ENCODE results near the gene TRIM56.
"Not testable (repeated sequence)": the region's sequence is repeated elsewhere in the genome, so short reads cannot be mapped to it uniquely, and the experiment has no call there.

The TRIM56 gene

DNA sequence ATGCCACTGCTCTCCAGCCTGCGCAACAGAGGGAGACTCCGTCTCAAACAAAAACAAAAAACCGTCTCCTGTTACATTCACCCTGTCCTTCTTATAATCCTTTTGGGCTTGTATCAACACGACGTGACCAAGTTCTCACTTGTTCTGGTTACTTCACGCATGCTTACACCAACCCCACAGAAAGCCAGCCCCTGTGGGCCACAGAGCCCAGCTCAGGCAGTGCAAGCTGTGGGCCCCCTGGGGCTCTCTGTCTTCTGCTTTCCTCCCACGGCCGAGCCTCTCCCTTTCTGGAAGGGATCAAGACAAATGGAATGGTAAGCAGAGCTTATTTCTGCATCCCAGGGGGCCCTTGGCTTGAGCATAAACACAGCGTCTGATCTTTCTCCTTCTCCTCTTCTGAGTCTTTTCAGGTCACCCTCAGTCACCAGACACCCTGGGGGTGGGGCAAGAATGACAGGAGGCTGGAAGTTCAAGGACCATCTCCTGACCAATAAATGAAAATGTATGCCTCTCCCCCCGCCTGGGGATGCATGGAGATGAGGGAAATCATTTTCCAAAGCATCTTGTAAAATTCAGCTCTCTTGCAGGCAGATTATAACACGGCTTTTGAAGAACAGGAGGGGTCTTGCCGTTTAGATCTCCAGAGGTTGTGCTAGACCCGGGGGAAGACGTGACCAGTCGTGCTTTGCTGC lies 19.0 kb upstream of the TRIM56 start:
- Histone ChIP-seq H2AFZ (ENCODE audit: low read depth, low read length, severe bottlenecking) (no peak overlapping the region), H3K4me2 (ENCODE audit: low read depth, low read length, poor library complexity, severe bottlenecking) (no peak overlapping the region), H3K79me2 (ENCODE audit: insufficient read depth, low read length) (no peaks in the 10 kb centered on the region), H3K27me3 (ENCODE audit: low read length) (no peaks in the 10 kb centered on the region; the same call in 1 of the 2 replicates), H3K27ac (ENCODE audit: low read depth, low read length) (no peak overlapping the region), H3K4me3 (ENCODE audit: insufficient read depth, low read length, poor library complexity, severe bottlenecking) (no peak overlapping the region), H3K9ac (ENCODE audit: low read length) (no peak overlapping the region), H4K20me1 (ENCODE audit: low read depth, low read length) (no peaks in the 10 kb centered on the region), H3K36me3 (ENCODE audit: low read length) (no peaks in the 10 kb centered on the region), H3F3A (ENCODE audit: insufficient read depth) (no peaks in the 10 kb centered on the region), H3K9me3 (ENCODE audit: insufficient read depth, low read length) (no peaks in the 10 kb centered on the region), H3K9me2 (replicated peaks; ENCODE audit: insufficient read depth, low read length) (no peaks in the 10 kb centered on the region)
- TF ChIP-seq, protein P1, sequence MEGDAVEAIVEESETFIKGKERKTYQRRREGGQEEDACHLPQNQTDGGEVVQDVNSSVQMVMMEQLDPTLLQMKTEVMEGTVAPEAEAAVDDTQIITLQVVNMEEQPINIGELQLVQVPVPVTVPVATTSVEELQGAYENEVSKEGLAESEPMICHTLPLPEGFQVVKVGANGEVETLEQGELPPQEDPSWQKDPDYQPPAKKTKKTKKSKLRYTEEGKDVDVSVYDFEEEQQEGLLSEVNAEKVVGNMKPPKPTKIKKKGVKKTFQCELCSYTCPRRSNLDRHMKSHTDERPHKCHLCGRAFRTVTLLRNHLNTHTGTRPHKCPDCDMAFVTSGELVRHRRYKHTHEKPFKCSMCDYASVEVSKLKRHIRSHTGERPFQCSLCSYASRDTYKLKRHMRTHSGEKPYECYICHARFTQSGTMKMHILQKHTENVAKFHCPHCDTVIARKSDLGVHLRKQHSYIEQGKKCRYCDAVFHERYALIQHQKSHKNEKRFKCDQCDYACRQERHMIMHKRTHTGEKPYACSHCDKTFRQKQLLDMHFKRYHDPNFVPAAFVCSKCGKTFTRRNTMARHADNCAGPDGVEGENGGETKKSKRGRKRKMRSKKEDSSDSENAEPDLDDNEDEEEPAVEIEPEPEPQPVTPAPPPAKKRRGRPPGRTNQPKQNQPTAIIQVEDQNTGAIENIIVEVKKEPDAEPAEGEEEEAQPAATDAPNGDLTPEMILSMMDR (IDR thresholded peaks at IDR 0.05; ENCODE audit: insufficient read depth, low read length, poor library complexity, severe bottlenecking), result no peak
- TF ChIP-seq EZH2phosphoT487 (conservative IDR thresholded peaks at IDR 0.05; ENCODE audit: low read length), result no peak

- Histone ChIP-seq H3K27ac (ENCODE audit: low read depth, low read length) (no peak overlapping the region), H2AFZ (ENCODE audit: low read depth, low read length, severe bottlenecking) (no peak overlapping the region), H3K79me2 (ENCODE audit: insufficient read depth, low read length) (no peaks in the 10 kb centered on the region), H3F3A (ENCODE audit: insufficient read depth) (no peaks in the 10 kb centered on the region), H3K4me3 (ENCODE audit: insufficient read depth, low read length, poor library complexity, severe bottlenecking) (no peak overlapping the region), H3K9ac (ENCODE audit: low read length) (no peak overlapping the region), H3K9me2 (replicated peaks; ENCODE audit: insufficient read depth, low read length) (no peaks in the 10 kb centered on the region), H3K36me3 (ENCODE audit: low read length) (no peaks in the 10 kb centered on the region), H4K20me1 (ENCODE audit: low read depth, low read length) (no peaks in the 10 kb centered on the region), H3K4me2 (ENCODE audit: low read depth, low read length, poor library complexity, severe bottlenecking) (no peak overlapping the region), H3K9me3 (ENCODE audit: insufficient read depth, low read length) (no peaks in the 10 kb centered on the region), H3K27me3 (ENCODE audit: low read length) (no peaks in the 10 kb centered on the region; the same call in 1 of the 2 replicates)
- no peak for TF ChIP-seq EZH2phosphoT487 (conservative IDR thresholded peaks at IDR 0.05; ENCODE audit: low read length)
These were observed 18.5 kb upstream of the TRIM56 start for GRCh38 chr7:101066833-101067177.

DNA sequence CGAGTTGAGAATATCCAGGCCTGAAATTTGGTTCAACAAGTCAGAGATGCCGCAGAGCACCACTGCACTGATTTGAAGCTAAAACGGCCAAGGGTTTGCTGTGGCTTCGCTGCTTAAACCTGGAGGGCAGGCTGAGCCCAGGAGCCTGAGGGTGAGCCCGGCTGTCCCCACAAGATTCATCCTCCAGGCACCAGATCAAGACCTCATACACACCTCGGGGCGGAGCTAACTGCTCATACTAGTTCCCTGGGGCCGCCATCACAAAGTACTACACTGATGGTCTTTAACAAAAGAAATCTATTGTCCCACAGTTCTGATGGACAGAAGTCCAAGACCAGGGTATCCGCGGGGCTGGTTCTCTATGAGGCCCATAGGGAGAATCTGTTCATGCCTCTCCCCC lies 16.9 kb upstream of the TRIM56 start:
- Histone ChIP-seq H3K36me3 (ENCODE audit: low read length) (no peaks in the 10 kb centered on the region), H3K27ac (ENCODE audit: low read depth, low read length) (no peak overlapping the region), H3K9me3 (ENCODE audit: insufficient read depth, low read length) (no peaks in the 10 kb centered on the region), H3K27me3 (ENCODE audit: low read length) (no peaks in the 10 kb centered on the region; the same call in 1 of the 2 replicates), H4K20me1 (ENCODE audit: low read depth, low read length) (no peaks in the 10 kb centered on the region), H3K79me2 (ENCODE audit: insufficient read depth, low read length) (no peaks in the 10 kb centered on the region), H2AFZ (ENCODE audit: low read depth, low read length, severe bottlenecking) (no peak overlapping the region), H3K9ac (ENCODE audit: low read length) (no peak overlapping the region), H3F3A (ENCODE audit: insufficient read depth) (no peaks in the 10 kb centered on the region), H3K4me3 (ENCODE audit: insufficient read depth, low read length, poor library complexity, severe bottlenecking) (no peak overlapping the region), H3K4me2 (ENCODE audit: low read depth, low read length, poor library complexity, severe bottlenecking) (no peak overlapping the region), H3K9me2 (replicated peaks; ENCODE audit: insufficient read depth, low read length) (no peaks in the 10 kb centered on the region)
- TF ChIP-seq, protein P1 (IDR thresholded peaks at IDR 0.05; ENCODE audit: insufficient read depth, low read length, poor library complexity, severe bottlenecking), result no peak
- no peak for TF ChIP-seq EZH2phosphoT487 (conservative IDR thresholded peaks at IDR 0.05; ENCODE audit: low read length)

DNA sequence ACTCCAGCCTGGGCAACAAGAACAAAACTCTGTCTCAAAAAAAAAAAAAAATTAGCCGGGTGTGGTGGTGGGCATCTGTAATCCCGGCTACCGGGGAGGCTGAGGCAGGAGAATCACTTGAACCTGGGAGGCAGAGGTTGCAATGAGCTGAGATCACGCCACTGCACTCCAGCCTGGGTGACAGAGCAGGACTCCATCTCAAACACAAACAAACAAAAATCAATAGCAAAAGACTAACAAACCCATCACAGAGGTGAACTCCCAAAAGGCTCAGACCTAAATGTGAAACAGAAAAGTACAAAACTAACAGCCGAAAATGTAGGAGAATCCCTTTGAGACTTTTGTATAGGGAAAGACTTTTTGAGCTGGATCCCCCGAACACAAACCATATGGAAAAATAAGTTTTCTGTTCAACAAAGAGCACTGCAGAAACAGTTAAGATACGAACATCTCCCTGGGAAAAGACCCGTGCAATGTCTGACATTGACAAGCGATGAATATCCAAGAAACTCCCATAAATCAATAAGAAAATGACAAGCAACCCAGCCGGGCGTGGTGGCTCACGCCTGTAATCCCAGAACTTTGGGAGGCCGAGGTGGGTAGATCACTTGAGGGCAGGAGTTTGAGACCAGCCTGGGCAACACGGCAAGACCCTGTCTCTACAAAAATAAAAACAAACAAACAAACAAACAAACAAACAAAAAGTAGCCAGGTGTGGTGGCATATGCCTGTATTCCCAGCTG lies 13.7 kb upstream of the TRIM56 start:
- not testable (repeated sequence) for H3K9me2 ChIP-seq (replicated peaks; ENCODE audit: insufficient read depth, low read length); H3K9me3 ChIP-seq (ENCODE audit: insufficient read depth, low read length); H4K20me1 ChIP-seq (ENCODE audit: low read depth, low read length); H3F3A ChIP-seq (ENCODE audit: insufficient read depth); H3K27me3 ChIP-seq (ENCODE audit: low read length); H3K4me3 ChIP-seq (ENCODE audit: insufficient read depth, low read length, poor library complexity, severe bottlenecking); H2AFZ ChIP-seq (ENCODE audit: low read depth, low read length, severe bottlenecking); H3K9ac ChIP-seq (ENCODE audit: low read length); H3K79me2 ChIP-seq (ENCODE audit: insufficient read depth, low read length); H3K36me3 ChIP-seq (ENCODE audit: low read length); H3K27ac ChIP-seq (ENCODE audit: low read depth, low read length); H3K4me2 ChIP-seq (ENCODE audit: low read depth, low read length, poor library complexity, severe bottlenecking)

Data from SU-DHL-6 (cell line).